ENCODE results near the gene FRMD7. TPM values are rescaled to one million over a fixed set of nuclear protein-coding genes. Genes with fewer than 3 reads are reported as not detected.

FRMD7 gene
- total and polyA plus RNA-seq, 7 donors, result under 0.01 to 0.55 TPM; not detected in 5

DNA sequence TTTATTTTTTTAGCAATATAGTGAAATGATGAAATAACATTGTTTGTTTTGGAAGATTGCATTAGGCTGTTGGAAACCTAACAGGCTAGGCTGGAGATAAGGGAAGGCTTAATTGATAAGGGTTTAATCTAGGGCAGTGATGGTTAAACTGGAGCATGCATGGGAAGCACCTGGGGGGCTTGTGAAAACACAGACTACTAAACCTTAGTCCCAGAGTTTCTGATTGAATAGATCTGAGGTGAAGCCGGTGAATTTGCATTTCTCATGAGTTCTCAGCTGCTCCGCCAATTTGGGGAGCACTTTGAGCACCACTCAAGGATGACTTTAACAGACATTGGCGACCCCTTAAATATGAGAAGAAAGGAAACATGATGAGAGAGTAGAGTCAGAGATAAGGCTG is 93.2 kb downstream of the FRMD7 start:
- Histone ChIP-seq H3K9me3 (no peaks in the 10 kb centered on the region), H3K36me3 (no peaks in the 10 kb centered on the region), H3K27ac (no peak overlapping the region), H3K27me3 (no peaks in the 10 kb centered on the region), H3K4me3 (no peak overlapping the region), H3K4me1 (no peaks in the 10 kb centered on the region)
- TF ChIP-seq POLR2AphosphoS5 (IDR thresholded peaks at IDR 0.05) (no peak), EP300 (IDR thresholded peaks at IDR 0.05) (no peak), POLR2A (IDR thresholded peaks at IDR 0.05) (no peak)
- TF ChIP-seq, protein P1, sequence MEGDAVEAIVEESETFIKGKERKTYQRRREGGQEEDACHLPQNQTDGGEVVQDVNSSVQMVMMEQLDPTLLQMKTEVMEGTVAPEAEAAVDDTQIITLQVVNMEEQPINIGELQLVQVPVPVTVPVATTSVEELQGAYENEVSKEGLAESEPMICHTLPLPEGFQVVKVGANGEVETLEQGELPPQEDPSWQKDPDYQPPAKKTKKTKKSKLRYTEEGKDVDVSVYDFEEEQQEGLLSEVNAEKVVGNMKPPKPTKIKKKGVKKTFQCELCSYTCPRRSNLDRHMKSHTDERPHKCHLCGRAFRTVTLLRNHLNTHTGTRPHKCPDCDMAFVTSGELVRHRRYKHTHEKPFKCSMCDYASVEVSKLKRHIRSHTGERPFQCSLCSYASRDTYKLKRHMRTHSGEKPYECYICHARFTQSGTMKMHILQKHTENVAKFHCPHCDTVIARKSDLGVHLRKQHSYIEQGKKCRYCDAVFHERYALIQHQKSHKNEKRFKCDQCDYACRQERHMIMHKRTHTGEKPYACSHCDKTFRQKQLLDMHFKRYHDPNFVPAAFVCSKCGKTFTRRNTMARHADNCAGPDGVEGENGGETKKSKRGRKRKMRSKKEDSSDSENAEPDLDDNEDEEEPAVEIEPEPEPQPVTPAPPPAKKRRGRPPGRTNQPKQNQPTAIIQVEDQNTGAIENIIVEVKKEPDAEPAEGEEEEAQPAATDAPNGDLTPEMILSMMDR (IDR thresholded peaks at IDR 0.05), result no peak
- 92 to 94% methylated on average over 3 of the region's 3 CpGs for WGBS, 2 donors
- no peak for DNase-seq
- intact Hi-C loops (cut with DNase I), result no loop called here

DNA sequence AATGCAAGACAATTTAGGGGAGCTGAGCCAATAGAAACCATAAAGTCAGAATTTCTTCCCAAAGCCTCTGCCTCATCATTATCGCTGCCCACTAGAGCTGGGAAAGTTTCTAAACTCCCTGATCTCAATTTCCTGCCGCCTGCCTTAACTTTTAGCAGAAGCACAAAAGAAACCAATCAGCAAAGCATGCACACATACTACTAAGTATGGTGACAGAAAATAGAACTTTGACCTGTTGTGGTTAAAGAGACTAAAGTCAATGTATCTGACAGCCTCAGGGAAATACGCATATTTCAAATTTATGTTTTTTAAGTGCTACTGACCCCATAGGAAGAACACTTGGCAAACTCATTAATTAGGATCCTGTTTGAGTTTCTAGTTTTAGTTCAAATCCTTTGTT is 94.7 kb downstream of the FRMD7 start:
- H3K9me3 ChIP-seq, result no peaks in the 10 kb centered on the region
- no peak for DNase-seq
- 68 to 90% methylated on average over 3 of the region's 3 CpGs for WGBS, 2 donors
- no peaks in the 10 kb centered on the region for H3K36me3 ChIP-seq
- intact Hi-C loops (cut with DNase I), result no loop called here
- no peak overlapping the region for H3K4me3 ChIP-seq
- TF ChIP-seq, protein P1 (IDR thresholded peaks at IDR 0.05), result no peak
- no peak for TF ChIP-seq EP300 (IDR thresholded peaks at IDR 0.05)
- TF ChIP-seq POLR2AphosphoS5 (IDR thresholded peaks at IDR 0.05), result no peak
- TF ChIP-seq POLR2A (IDR thresholded peaks at IDR 0.05), result no peak
- H3K4me1 ChIP-seq, result no peaks in the 10 kb centered on the region
- no peak overlapping the region for H3K27ac ChIP-seq
- H3K27me3 ChIP-seq, result no peaks in the 10 kb centered on the region

DNA sequence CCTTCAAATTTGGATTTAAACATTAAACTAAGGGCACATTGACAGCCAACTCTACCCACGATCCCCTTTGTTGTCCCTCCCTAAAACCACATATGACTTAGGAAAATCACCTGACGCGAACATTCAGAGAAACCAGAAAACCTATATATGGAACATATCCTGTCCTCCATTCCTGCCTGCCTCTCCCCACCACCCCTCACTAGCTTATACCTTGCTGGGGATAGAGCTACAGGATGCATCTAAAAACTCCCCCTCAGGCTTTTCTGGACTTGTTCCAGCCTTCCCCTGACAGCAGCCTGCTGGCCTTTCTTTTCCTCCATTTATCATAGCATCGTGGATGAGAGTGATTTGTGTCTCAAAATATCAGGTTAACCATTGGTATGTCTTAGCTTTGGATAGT is 96.0 kb downstream of the FRMD7 start:
- TF ChIP-seq POLR2A (IDR thresholded peaks at IDR 0.05) (no peak), POLR2AphosphoS5 (IDR thresholded peaks at IDR 0.05) (no peak)
- TF ChIP-seq, protein P1 (IDR thresholded peaks at IDR 0.05), result no peak
- DNase-seq, result no peak
- Histone ChIP-seq H3K4me3 (no peak overlapping the region), H3K4me1 (no peaks in the 10 kb centered on the region), H3K27ac (no peak overlapping the region), H3K9me3 (no peaks in the 10 kb centered on the region), H3K36me3 (no peaks in the 10 kb centered on the region), H3K27me3 (no peaks in the 10 kb centered on the region)
- intact Hi-C loops (cut with DNase I), result no loop called here
- 50 to 73% methylated on average over 4 of the region's 4 CpGs for WGBS, 2 donors

DNA sequence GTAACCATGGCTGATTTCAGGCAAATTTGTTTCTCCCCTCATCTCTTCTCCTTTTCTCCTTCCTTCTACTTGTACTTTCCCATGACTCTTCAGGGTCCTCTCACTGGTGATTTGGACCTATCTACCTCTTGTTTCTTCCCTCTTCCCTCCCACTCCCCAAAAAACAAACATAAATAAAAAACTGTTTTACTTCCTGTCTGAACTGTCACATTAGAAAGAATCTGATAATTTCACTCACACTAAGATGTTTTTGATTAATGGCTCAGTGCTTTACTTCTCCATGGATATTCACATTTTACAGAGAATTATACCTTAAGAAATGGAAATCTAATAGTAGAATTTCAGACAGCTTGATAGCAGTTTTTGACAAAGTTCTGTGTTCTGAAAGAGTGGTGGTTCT is 97.6 kb downstream of the FRMD7 start:
- intact Hi-C loops (cut with DNase I), result no loop called here
- no peak overlapping the region for H3K4me3 ChIP-seq
- H3K36me3 ChIP-seq, result no peaks in the 10 kb centered on the region
- no peaks in the 10 kb centered on the region for H3K27me3 ChIP-seq
- TF ChIP-seq POLR2A (IDR thresholded peaks at IDR 0.05) (no peak), EP300 (IDR thresholded peaks at IDR 0.05) (no peak), POLR2AphosphoS5 (IDR thresholded peaks at IDR 0.05) (no peak)
- TF ChIP-seq, protein P1 (IDR thresholded peaks at IDR 0.05), result no peak
- DNase-seq, result no peak
- H3K4me1 ChIP-seq, result no peaks in the 10 kb centered on the region
- no peaks in the 10 kb centered on the region for H3K9me3 ChIP-seq
- no peak overlapping the region for H3K27ac ChIP-seq

Other genes starting within 250 kb of the FRMD7 start
- gene STK26, start 104.7 kb downstream of the FRMD7 start, total RNA-seq, result 10 to 100 TPM; 11.3 to 15.0 (median 11.6) TPM
- 10 to 100 TPM; 10.2 to 18.7 (median 11.2) TPM for gene STK26, start 104.7 kb downstream of the FRMD7 start, polyA plus RNA-seq
- 10 to 100 TPM; 10.3 to 16.3 (median 13.2) TPM for gene RAP2C, start 91.4 kb upstream of the FRMD7 start, total RNA-seq
- gene RAP2C, start 91.4 kb upstream of the FRMD7 start, polyA plus RNA-seq, result 10 to 100 TPM; 16.7 to 19.8 (median 19.0) TPM

Measured in sigmoid colon (tissue), 7 donors.